Left renal cortex interstitium (tissue), 4 donors: Measurements from ENCODE around the gene CHST15. TPM values are rescaled to one million over a fixed set of nuclear protein-coding genes. Genes with fewer than 3 reads are reported as not detected.

Experiments
- DNase-seq, 4 donors: peaks; one replicate each; pipeline ENCODE4 v3.0.0-alpha.2; 2013; ENCODE audit warnings: low read depth in 4 of 4, low spot score in 2 of 4, missing footprints in 1 of 4
- polyA plus RNA-seq, 4 donors: library from polyadenylated mRNA; unstranded; fragments of 120-200 nt; gene quantifications; one replicate each; pipeline ENCODE4 v1.2.1, GENCODE V29; 2013; ENCODE audit not compliant: insufficient read length in 4 of 4

The CHST15 gene
- polyA plus RNA-seq, 4 donors, result 16.3 to 20.9 (median 20.2) TPM

DNA sequence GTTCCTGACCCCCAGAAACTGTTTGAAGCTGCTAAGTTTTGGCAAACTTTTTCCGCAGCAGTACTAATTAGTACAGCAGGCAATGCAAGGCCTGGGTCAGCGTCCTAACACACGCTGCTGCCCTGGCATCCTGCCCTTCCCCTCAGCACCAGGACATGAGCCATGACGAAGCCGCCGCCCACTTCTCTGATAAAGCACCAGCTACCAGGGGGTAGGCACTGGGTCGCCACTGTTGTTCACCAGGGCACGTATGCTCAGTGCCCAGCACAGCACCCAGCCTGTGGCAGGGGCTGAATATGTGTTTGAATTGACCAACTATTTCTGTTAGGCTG lies 59.5 kb downstream of the CHST15 start:
- no peak for DNase-seq

DNA sequence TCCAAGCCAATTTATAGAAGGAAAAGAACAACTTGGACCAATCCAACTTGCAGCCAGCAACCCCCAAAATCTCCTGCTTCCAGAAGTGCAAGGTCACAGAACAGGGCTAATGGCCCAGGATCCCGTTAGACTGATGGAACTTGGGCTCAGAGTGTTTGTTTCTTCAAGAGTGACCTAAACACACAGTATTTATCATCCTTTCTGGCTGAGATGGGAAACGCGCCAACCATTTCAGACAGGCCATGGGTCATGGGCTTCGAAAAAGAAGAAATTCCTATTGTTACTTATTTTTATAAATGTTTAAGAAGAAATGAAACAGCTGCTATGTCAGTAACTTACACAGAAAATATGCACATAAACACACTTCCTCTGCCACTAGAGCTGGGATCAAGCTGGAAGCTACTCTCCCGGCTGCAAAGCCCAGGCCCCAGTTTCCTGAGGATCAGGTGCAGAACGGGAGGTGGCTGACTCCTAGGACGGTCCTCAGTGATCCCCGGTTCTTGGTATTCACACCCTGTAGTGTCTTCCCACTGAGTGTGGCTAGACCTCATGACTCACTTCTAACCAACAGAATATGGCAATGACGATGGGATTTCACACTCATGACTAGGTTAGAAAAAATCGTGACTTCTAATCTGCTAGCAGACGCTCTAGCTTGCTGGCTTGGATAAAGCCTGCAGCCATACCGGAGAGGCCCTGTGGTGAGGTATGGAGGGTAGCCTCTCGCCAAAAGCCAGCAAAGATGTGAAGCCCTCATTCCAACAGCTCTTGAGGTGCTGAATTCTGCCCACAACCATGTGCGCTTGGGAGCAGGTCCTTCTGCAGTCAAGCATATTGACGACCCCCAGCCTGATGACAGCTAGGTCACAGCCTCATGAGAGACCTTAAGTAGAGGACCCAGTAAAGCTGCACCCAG lies 60.2 kb downstream of the CHST15 start:
- peak in 3 of 4 donors; percentile 47 to 69 (median 52) for DNase-seq

GRCh38 chr10:124032087-124032935 lies 61.1 kb downstream of the CHST15 start:
- no peak for DNase-seq

DNA sequence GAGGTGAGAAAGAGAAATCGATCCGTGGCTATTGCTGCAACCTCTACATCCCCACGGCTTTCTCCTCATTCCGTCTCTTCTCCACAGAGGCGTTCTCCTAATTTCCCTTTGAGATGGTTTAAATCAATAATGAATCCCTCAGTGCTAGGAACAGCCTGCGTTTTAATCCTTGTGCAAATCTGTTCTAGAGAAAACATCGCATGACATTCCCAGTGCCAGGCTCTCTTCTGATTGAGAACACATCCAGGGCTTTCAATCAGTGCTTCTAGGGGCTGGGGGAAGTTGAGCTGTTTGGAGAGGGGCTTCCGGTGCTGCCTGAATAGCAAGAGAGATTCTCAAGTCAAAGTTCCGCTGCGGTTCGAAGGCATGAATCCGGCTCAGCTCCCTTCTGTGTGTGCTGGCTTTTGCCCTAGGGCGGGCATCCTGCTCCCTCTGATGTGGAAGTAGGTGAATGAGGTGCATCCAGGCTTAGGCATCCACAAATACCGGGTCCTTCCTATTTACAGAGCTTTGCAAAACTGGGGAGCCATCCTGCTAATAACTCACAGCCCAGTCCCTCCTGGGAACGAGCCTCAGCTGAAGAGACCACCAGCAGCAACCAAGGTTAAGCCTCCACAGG lies 62.8 kb downstream of the CHST15 start:
- DNase-seq, result no peak

DNA sequence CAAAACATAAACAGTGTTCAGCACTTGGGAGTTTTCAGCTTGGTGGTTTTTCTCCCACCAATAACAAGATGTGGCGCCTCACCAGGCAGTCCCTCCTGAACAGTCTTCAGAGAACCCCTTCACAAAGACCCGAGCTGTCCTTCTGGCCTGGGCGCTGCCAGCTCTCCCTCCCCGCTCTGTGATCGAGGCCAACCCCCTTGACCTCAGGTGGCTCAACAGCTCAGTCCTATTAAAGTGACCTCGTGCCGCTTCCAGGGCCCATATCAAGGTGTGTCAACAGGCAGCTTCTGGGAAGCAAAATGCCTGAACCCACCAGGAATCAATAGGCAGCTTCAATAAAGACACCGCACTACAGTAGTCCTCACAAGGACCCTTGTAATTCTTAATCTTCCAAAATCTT lies 63.3 kb downstream of the CHST15 start:
- no peak for DNase-seq

GRCh38 chr10:124029559-124029958 lies 63.8 kb downstream of the CHST15 start:
- DNase-seq, result no peak

DNA sequence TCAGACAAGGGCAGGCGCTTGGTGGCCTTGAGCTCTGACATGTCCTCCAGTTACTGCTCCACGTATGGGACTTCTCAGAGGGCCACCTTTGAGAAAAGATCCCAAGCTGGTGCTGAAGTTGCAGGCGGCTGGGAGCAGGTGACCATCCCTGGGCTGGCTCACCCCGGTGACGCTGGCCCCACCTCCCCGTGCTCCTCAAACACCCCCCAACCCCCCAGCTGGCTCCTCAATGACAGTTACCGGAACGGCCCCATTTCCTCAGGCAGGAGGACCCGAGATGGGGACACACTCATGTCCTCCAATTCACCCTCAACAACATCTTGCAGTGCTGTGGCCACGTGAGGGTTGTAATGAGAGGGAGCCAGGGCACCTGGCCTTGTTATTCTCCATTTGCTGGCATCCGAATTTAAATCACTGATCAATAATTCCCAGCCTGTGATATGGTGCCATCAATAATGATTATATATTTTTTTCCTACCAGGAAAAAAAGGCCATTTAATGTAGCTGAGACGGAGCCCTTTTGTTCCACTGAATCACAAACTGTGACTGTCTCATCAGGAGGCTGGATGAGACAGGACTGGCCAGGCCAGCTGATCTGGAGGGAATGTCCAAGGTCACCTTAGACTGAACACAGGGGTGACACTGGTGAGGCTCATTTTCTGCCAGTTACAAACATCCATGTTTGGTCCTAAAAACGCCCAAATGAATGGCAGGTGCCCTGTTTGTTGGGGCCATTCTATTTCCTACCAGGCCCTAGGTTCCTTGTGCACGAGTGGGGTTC lies 64.5 kb downstream of the CHST15 start:
- no peak for DNase-seq

DNA sequence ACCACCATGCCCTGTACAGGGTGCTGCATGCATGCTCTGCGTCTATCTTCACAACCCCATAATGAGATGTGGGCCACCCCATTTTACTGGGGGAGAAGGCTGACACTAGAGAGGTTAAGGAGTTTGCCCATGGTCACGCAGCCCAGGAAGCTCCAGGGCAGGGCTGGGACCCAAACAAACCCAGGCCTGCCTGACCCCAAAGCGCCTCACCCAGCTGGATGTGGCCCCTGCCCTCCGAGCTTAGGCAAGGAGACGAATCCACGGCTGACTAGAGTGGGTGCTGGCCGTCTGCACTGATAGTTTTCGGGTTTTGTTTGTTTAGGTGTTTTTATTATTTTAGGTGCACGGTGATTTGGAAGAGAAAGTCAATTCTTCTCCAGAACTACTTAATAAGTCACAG lies 65.7 kb downstream of the CHST15 start:
- DNase-seq, result no peak

DNA sequence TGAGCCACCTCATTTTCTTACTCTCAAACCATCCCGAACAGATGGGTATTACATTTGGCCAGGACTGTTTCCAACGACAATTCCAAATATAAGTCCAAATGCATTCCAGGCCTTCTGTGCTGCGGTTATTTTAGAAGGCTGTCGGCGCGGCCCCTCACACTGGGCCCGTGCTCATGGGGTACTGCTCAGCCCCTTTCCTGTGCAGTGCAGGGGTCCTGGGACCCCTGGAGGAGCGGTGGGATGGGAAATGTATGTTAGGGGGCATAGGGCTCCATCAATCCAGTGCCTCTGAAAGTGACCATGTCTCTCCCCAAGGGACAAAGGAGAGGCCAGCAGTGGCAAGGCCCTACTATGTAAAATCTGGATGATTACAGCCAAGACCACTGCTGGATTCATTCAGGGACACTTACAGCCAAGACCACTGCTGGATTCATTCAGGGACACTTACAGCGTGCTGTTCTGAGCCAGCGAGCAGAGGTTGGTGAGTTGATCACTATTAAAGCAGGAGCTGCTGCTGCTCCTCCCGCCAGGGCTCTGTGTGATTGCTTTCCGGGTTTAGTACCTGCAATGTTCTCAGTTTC lies 66.3 kb downstream of the CHST15 start:
- no peak for DNase-seq

DNA sequence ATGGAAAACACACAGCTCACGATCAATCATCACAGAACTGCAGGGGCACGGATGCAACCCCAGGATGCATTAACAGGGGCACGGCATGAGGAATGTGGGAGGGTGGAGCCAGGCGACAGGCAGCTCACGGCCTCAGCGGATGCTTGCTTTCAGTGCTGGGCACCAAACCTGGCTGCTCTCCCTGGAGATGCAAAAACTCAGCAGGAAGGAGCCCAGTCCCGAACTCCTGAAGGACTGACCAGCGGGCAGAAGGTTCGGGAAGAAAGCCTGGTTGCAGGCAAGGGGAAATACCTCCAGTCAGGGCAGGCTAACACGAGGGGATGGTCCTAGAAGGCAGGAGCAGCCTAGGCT lies 66.8 kb downstream of the CHST15 start:
- DNase-seq, result no peak

DNA sequence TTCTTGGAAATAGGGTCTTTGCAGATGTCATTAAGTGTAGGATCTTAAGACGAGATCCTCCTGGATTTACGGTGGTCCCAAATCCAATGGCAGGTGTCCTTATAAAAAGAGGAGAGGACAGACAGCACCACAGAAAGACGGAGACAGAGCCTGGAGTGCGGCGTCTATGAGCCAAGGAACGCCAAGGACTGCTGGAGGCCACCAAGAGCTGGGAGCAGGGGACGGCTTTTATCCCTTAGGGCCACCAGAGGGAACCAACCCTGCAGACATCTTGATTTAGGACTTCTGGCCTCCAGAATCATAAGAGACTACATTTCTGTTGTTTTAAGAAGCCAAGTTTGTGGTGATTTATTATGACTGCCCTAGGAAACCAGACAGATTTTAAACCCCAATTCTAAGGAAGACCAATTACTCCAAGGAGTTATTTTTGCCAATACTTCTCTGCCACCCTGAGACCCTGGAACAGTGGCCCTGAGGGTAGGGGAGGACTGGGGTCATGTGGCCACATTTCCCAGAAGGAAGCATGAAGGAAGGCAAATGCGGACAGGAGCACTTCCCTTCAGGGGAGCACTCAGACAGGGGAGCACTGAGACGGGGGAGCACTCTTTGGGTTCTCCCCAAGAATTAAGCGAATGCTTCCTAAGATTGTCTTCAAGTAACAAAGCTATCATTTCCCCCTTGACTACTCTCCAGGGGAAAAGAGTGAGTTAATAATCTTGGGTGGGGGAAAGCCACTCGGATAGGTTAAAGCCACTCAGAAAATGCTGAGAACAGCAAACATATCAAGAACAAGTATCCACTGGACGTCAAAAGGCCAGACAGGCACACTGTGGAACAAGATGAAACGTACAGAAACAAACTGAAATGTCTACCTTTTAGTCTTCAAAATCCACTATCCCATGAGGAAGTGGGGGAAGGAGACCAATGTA lies 67.5 kb downstream of the CHST15 start:
- peak in 1 of 4 donors; percentile 50 for DNase-seq

DNA sequence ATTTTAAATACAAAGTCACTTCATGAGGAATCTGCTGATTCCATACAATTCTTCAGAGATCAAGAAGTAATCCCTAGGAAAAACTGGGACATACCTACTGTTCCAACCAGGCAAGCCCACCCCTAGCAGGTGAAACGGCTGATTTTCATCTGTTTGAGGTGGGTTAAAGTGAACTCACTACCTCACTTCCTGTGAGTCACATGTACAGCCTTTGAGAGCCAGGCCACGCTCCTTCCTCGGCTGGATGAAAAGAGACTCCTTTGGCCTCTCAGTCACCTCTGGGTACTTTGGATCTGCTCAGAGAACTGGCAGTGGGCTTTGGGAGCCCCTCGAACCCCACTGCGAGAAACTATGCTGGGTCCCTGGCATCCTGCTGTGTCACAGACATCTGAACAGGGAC lies 68.2 kb downstream of the CHST15 start:
- no peak for DNase-seq

GRCh38 chr10:124022066-124022465 lies 71.3 kb downstream of the CHST15 start:
- DNase-seq, result no peak

DNA sequence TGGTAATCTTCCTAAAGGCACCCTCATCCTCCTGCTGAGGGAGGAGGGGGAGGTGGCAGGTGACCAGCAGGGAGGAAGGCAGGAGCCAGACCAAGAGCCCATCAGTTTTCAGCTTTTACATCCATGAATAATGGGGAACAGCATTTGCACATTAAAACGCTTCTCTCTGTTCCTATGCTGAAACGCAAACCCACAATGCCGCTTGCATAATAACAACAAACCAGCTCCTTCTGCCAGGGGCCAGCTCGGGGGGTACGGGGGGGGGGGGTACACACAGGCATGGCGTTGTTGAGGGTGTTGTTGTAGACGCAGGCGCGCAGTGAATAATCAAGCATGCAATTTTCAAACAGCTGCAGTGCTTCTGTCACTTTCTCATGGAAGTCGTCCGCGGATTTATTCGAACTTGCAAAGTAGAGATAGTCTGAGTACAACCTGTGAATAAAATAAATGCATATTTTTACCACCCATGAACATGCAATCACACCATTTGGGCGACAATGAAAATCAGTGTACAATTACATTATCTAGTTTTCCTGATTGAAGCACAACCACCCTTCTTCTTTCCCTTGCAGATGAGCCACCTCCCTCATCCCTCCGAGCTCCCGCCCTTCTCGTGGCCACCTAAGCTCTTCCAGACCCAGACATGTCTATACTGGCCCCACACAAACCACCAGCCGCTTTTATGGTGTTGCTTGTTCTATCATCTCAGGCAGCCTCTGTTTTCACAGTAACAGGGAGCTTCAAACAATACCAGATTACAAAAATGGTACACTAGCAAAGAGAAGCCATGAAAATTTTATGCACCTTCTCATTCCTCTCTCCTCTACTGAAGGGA lies 72.2 kb downstream of the CHST15 start:
- DNase-seq, result no peak

GRCh38 chr10:124019886-124020797 lies 73.3 kb downstream of the CHST15 start:
- no peak for DNase-seq

DNA sequence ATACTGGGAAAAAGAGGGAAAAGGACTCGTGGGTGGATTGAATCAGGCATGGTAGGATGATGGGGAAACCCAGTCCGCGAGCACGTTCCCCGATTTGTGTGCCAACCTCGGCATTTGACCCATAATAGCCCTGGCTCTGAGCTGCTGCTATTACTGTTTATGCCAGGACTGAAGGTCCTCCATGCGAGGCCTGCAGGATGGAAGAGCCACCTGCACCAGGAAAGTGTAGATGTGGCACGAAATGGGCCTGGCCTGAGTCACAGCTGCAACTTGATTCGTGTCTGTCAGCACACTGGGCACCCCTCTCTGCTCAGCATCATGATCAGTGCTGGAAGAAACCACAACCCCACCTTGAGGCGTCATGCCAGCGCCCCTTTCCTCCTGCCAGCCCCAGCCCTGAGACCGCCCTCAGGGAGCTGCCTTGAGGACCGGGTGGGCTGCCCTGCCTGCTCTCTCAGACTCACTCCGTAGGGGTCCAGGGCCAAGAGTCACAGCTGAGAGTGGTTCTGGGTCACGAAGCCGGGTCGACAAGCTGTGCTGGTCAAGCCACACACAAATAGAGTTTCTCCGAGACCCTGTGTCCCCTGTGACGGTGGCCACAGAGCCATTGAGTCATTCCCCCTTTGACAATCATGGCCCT lies 74.4 kb downstream of the CHST15 start:
- no peak for DNase-seq

- no peak for DNase-seq
Observed at GRCh38 chr10:124017729-124018128, 75.7 kb downstream of the CHST15 start.
